HG03432 (cell line): ENCODE data around the gene RAD51AP2.

Experiments
- ATAC-seq: cut with Tn5 transposase; IDR thresholded peaks from one replicate; pipeline ENCODE4 v1.9.1; 2021; ENCODE audit warnings: mild to moderate bottlenecking, moderate library complexity; ENCODE audit not compliant: unreplicated experiment

The RAD51AP2 gene

DNA sequence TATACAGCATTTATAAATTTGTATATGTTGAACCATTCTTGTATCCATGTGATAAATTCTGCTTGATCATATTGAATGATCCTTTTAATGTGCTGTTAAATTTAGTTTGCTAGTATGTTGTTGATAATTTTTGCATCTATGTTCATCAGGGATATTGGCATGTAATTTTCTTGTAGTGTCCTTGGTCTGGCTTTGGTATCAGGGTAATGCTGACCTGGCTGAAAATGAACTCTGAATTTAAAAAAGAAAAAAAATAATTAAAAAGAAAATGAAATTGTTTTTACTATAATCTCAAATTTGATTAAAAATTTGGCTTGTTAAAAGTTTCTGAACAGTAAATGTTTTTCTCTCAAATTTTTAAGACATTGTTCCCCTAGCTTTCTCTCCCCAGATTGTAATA, 46.3 kb downstream of the RAD51AP2 start:
- no peak for ATAC-seq

DNA sequence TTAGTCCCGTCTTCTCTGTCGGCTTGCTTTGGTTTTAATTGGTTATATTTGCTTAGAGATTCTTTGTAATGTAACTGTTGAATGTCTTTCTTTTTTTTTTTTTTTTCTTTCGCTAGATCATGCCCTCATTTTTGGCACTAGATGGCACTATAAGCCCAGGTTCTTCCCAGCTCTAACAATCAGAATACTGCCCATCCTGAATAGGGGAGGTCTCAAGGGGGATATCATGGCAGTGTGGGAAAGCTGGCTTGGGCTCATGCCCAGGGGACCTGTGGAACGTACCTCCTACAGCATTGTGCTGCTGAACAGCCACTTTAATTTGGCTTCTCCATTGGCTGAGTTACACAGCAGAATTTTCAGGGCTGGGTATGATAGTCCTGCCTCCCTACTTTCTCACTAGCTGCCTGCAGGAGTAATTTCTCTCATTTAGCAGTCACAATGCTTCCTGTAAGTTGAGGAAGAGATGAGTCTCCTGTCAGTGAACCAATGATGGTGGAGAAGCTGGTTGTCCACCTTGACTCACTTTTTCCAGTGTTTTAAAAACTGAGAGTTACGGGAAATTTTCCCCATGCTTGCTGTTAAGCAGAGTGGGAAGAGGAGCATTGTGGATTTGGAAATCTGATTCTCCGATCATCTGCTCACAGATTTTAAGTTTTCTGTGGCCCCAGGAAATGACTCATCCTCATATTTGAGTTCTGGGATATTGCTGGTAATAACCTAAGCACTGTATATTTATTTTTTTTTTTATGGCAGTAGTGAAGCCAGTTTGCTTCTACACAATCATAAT, 47.2 kb downstream of the RAD51AP2 start:
- no peak for ATAC-seq

DNA sequence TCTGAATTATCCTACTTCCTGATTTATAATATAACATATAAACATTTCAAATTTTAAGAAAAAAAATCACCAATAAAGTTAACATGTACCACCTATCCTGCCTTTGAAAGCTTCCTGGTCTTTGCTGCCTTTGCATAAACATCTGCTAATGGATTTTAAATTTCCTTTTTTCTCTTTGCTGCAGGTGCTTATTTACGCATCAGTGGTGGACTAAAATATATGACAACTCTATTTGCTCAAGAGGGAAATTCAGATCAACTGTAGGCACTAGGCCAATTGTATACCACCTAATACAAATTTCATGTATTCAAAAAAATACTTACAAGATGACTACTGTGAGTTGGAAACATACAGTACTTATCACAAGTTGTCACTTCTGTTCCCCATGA, 57.2 kb downstream of the RAD51AP2 start:
- no peak for ATAC-seq
